Prostate gland (tissue), 2 donors: ENCODE results near the gene UQCRC1.
"Not testable (repeated sequence)": the region's sequence is repeated elsewhere in the genome, so short reads cannot be mapped to it uniquely, and the experiment has no call there.

Experiments
- CTCF ChIP-seq, 4 experiments: fragments of 200-600 bp in 2 of 4; fragments of 450-650 bp in 2 of 4; sonication (generic) in 2 of 4; IDR thresholded peaks; 1 replicate in 3 of 4; 2 replicates in 1 of 4; pipeline ENCODE4 v1.5.1; 2016 to 2019; ENCODE audit warnings: antibody characterized with exemption in 4 of 4, mild to moderate bottlenecking in 2 of 4, moderate library complexity in 2 of 4
- POLR2A ChIP-seq: fragments of 450-650 bp; IDR thresholded peaks from one replicate; pipeline ENCODE4 v1.6.1; 2016; ENCODE audit warnings: antibody characterized with exemption, mild to moderate bottlenecking
- POLR2AphosphoS5 ChIP-seq: sonication (generic); formaldehyde crosslinking; IDR thresholded peaks from one replicate; pipeline ENCODE4 v1.6.1; 2017; ENCODE audit warnings: antibody characterized with exemption

- not testable (repeated sequence) for TF ChIP-seq POLR2AphosphoS5; CTCF (IDR thresholded peaks at IDR 0.05); POLR2A
Observed at GRCh38 chr3:48551651-48552050, 57.8 kb downstream of the UQCRC1 start.
